Colonic mucosa (tissue), 4 donors: ENCODE data around the gene CCNY. TPM values are rescaled to one million over a fixed set of nuclear protein-coding genes. Genes with fewer than 3 reads are reported as not detected.

ENCODE experiments used
- DNase-seq: peaks from one replicate; pipeline ENCODE4 v3.0.0-alpha.2; 2020
- H3K27ac ChIP-seq: fragments of 200-600 bp; one replicate; pipeline ENCODE4 v1.8.0; 2021
- H3K27me3 ChIP-seq: fragments of 200-600 bp; one replicate; pipeline ENCODE4 v1.8.0; 2021
- H3K36me3 ChIP-seq: fragments of 200-600 bp; one replicate; pipeline ENCODE4 v1.8.0; 2021
- H3K4me1 ChIP-seq: fragments of 200-600 bp; one replicate; pipeline ENCODE4 v1.8.0; 2021; ENCODE audit warnings: mild to moderate bottlenecking
- H3K4me3 ChIP-seq: fragments of 200-600 bp; one replicate; pipeline ENCODE4 v1.8.0; 2021
- H3K9ac ChIP-seq, 2 donors: one replicate each; pipeline ENCODE4 v1.7.0; 2013; ENCODE audit warnings: control low read depth in 2 of 2, low read depth in 2 of 2, low read length in 2 of 2
- H3K9me3 ChIP-seq: fragments of 200-600 bp; one replicate; pipeline ENCODE4 v1.8.0; 2021
- intact Hi-C: fragments of 100-400 bp; cut with DNase I; formaldehyde crosslinking; loops from one replicate; pipeline ENCODE4 v1.14.1; 2022
- total RNA-seq, 2 donors: library from RNA; stranded (reverse); fragmentation: NEBNext Ultra II Directional in 1 of 2; extraction: Animal tissue kit (Norgen Biotek cat#: 25700) in 1 of 2; gene quantifications; one replicate each; pipeline ENCODE4 v1.2.1, GENCODE V29; 2021
- TF ChIP-seq, protein P1 (sequence below): fragments of 200-600 bp; IDR thresholded peaks from one replicate; pipeline ENCODE4 v1.8.0; 2022; ENCODE audit warnings: antibody characterized with exemption, mild to moderate bottlenecking
- donor health status: healthy.
- donor health status: DM: no; HTN: no; CAD: no.
- donor health status: DM: no; HTN: no; CAD: no.

Gene CCNY
- total RNA-seq, 2 donors from 2014 or later, result 43.5 to 68.6 TPM

DNA sequence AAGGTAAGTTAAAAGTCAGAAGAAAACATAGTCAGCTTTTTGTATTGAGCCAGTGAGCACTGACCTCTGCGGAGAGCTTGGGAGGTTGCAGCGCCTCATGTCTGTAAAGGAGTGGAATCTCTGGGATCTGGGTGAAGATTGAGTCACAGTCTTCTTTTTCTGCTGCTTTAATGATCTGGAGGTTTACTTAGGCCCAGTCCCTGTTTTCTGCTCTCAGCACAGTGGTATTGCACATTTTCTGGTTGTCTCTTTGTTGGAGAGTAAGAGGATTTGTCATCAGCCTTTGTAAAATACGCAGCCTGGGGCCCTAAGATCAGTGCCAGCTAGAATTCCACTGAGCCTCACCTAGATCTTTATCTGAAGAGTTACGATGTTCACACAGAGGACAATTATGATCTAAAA is 210.5 kb downstream of the CCNY start:
- Histone ChIP-seq H3K27me3 (no peaks in the 10 kb centered on the region), H3K4me3 (no peak overlapping the region), H3K9me3 (no peaks in the 10 kb centered on the region), H3K27ac (no peak overlapping the region), H3K9ac (no peak overlapping the region), H3K36me3 (no peaks in the 10 kb centered on the region), H3K4me1 (no peaks in the 10 kb centered on the region)
- intact Hi-C loops, result no loop called here
- TF ChIP-seq, protein P1, sequence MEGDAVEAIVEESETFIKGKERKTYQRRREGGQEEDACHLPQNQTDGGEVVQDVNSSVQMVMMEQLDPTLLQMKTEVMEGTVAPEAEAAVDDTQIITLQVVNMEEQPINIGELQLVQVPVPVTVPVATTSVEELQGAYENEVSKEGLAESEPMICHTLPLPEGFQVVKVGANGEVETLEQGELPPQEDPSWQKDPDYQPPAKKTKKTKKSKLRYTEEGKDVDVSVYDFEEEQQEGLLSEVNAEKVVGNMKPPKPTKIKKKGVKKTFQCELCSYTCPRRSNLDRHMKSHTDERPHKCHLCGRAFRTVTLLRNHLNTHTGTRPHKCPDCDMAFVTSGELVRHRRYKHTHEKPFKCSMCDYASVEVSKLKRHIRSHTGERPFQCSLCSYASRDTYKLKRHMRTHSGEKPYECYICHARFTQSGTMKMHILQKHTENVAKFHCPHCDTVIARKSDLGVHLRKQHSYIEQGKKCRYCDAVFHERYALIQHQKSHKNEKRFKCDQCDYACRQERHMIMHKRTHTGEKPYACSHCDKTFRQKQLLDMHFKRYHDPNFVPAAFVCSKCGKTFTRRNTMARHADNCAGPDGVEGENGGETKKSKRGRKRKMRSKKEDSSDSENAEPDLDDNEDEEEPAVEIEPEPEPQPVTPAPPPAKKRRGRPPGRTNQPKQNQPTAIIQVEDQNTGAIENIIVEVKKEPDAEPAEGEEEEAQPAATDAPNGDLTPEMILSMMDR, result no peak
- DNase-seq, result no peak

DNA sequence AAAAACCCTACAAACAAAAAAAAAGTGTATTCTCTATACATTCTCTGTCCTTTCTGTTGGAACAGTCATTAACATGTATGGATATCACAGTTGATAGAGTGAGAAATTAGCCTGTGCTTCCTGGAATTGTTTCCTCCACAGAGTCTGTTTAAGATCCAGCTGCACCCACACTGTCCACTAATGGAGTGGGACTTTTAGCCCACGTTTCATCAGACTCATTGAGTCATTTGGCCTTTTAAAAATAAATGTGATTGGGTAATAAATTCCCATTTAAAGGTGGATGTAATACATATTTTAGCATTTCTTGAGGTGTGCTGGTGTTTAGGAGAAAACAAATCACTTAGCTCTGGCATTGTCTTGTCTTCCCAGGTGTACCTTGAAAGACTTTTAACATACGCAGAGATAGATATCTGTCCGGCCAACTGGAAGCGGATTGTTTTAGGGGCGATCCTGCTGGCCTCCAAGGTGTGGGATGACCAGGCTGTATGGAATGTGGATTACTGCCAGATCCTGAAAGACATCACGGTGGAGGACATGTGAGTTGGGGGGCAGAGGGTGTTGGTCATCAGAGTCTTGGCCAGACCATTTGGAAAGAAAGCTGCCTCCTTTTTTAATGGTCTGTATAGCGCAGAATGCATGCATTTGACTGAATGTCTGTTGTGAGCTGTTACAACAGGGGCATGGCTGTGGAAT is 216.5 kb downstream of the CCNY start:
- Histone ChIP-seq H3K9me3 (no peaks in the 10 kb centered on the region), H3K27ac (no peak overlapping the region), H3K4me3 (no peak overlapping the region), H3K4me1 (no peaks in the 10 kb centered on the region), H3K9ac (no peak overlapping the region), H3K36me3 (no peaks in the 10 kb centered on the region), H3K27me3 (no peaks in the 10 kb centered on the region)
- TF ChIP-seq, protein P1, result no peak
- no peak for DNase-seq
- intact Hi-C loops, result no loop called here

- no peak overlapping the region for H3K9ac ChIP-seq
- no peak overlapping the region for H3K4me3 ChIP-seq
- H3K4me1 ChIP-seq, result no peaks in the 10 kb centered on the region
- no peaks in the 10 kb centered on the region for H3K9me3 ChIP-seq
- H3K36me3 ChIP-seq, result no peaks in the 10 kb centered on the region
- intact Hi-C loops, result no loop called here
- DNase-seq, result no peak
- TF ChIP-seq, protein P1, result no peak
- H3K27ac ChIP-seq, result no peak overlapping the region
- no peaks in the 10 kb centered on the region for H3K27me3 ChIP-seq
Observed at GRCh38 chr10:35554036-35554435, 217.7 kb downstream of the CCNY start.

GRCh38 chr10:35554461-35555056 is 218.2 kb downstream of the CCNY start:
- intact Hi-C loops, result no loop called here
- H3K9me3 ChIP-seq, result no peaks in the 10 kb centered on the region
- no peak for DNase-seq
- no peaks in the 10 kb centered on the region for H3K27me3 ChIP-seq
- no peak overlapping the region for H3K4me3 ChIP-seq
- H3K9ac ChIP-seq, result no peak overlapping the region
- no peak overlapping the region for H3K27ac ChIP-seq
- H3K4me1 ChIP-seq, result no peaks in the 10 kb centered on the region
- TF ChIP-seq, protein P1, result no peak
- no peaks in the 10 kb centered on the region for H3K36me3 ChIP-seq

DNA sequence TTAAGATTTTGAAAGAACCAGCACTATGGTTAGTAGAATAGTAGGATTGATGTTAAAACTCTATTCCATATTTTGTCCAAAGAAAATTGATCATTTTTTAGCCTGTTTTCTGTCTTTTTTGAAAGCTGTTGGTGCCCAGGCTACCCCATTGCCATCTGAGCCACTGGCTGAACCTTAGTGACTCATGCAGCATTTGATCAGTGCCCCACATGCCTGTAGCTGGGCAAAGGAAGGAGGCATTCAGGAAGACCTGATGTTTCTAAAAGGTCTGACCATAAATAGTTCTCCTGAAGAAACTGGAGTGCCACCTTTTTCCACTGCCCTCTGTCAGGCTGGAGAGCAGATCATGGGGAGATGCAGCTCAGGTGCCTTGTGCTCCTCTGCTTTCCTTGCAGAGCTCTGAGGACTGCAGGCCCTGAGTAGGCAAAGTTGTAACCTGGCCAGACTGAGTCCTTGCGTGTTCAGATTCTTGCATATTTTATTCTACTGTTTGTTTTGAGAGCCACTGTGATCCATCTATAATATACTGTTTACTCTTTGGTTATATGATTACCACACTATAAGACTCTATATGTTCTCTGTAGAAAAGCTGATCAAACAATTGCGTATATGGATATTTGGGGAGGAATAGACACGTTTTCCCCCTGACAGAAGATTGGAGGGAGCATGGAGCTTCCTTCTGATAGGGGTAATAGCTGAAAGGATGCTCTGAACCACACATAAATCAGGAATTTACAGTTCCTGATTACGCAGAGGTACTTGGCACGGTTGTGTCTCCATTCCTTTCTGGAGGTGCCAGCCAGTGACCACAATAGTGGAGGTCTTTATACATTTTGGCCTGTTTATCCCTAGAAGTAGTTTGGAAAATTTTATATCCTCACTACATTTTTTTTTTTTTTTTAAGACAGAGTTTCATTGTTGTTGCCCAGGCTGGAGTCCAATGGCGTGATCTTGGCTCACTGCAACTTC is 219.9 kb downstream of the CCNY start:
- Histone ChIP-seq H3K36me3 (no peaks in the 10 kb centered on the region), H3K27me3 (no peaks in the 10 kb centered on the region), H3K27ac (no peak overlapping the region), H3K9me3 (no peaks in the 10 kb centered on the region), H3K4me1 (no peaks in the 10 kb centered on the region), H3K4me3 (no peak overlapping the region), H3K9ac (no peak overlapping the region)
- intact Hi-C loops, result no loop called here
- TF ChIP-seq, protein P1, result no peak
- DNase-seq, result no peak
